HG02840 (cell line): ENCODE results near the gene ZNF429.
A peak's percentile ranks its signal among the peaks of the same experiment; 100 is the strongest.
"Not testable (repeated sequence)": the region's sequence is repeated elsewhere in the genome, so short reads cannot be mapped to it uniquely, and the experiment has no call there.

Experiments
- ATAC-seq: cut with Tn5 transposase; IDR thresholded peaks from one replicate; pipeline ENCODE4 v1.9.1; 2021; ENCODE audit warnings: mild to moderate bottlenecking, moderate library complexity, moderate number of reproducible peaks; ENCODE audit not compliant: unreplicated experiment, low FRiP score

ZNF429 gene

GRCh38 chr19:21505459-21506451, at the start of gene ZNF429:
Gene ZNF429, plus strand, starts transcription at chr19:21505602. Its CDS starts 170 bp downstream, at chr19:21505772.
- peak; percentile 98 for ATAC-seq

- no peak for ATAC-seq
Observed at GRCh38 chr19:21460686-21461085, 44.7 kb upstream of the ZNF429 start.

GRCh38 chr19:21462540-21462939, 42.9 kb upstream of the ZNF429 start:
- ATAC-seq: no peak

GRCh38 chr19:21463449-21464105, 41.8 kb upstream of the ZNF429 start:
- no peak for ATAC-seq

- no peak for ATAC-seq
Observed at GRCh38 chr19:21466627-21467026, 38.8 kb upstream of the ZNF429 start.

GRCh38 chr19:21468791-21469190, 36.6 kb upstream of the ZNF429 start:
- ATAC-seq: no peak

- ATAC-seq: no peak
Observed at GRCh38 chr19:21472507-21472906, 32.9 kb upstream of the ZNF429 start.

- no peak for ATAC-seq
Observed at GRCh38 chr19:21474671-21475181, 30.7 kb upstream of the ZNF429 start.

- not testable (repeated sequence) for ATAC-seq
Observed at GRCh38 chr19:21482361-21482760, 23.0 kb upstream of the ZNF429 start.

GRCh38 chr19:21482863-21483276, 22.5 kb upstream of the ZNF429 start:
- no peak for ATAC-seq

- ATAC-seq: no peak
Observed at GRCh38 chr19:21483589-21484170, 21.7 kb upstream of the ZNF429 start.

- ATAC-seq: no peak
Observed at GRCh38 chr19:21484631-21485030, 20.8 kb upstream of the ZNF429 start.

GRCh38 chr19:21485926-21486325, 19.5 kb upstream of the ZNF429 start:
- no peak for ATAC-seq

GRCh38 chr19:21487969-21488368, 17.4 kb upstream of the ZNF429 start:
- no peak for ATAC-seq

GRCh38 chr19:21491146-21491545, 14.3 kb upstream of the ZNF429 start:
- no peak for ATAC-seq

- no peak for ATAC-seq
Observed at GRCh38 chr19:21492947-21493906, 12.2 kb upstream of the ZNF429 start.

- ATAC-seq: no peak
Observed at GRCh38 chr19:21496876-21497275, 8.5 kb upstream of the ZNF429 start.

GRCh38 chr19:21498651-21499050, 6.8 kb upstream of the ZNF429 start:
- ATAC-seq: no peak

GRCh38 chr19:21508198-21508597, 2.8 kb downstream of the ZNF429 start:
- ATAC-seq: no peak

GRCh38 chr19:21511058-21511457, 5.7 kb downstream of the ZNF429 start:
- ATAC-seq: not testable (repeated sequence)
